ENCODE results near the gene HSPD1. TPM values are rescaled to one million over a fixed set of nuclear protein-coding genes. Genes with fewer than 3 reads are reported as not detected.

HSPD1 gene
- total and polyA plus RNA-seq, 2 of the 13 experiments (the other 11 are each of a cell fraction or from before 2014, with no cell fraction given), result 685 to 2,610 TPM

DNA sequence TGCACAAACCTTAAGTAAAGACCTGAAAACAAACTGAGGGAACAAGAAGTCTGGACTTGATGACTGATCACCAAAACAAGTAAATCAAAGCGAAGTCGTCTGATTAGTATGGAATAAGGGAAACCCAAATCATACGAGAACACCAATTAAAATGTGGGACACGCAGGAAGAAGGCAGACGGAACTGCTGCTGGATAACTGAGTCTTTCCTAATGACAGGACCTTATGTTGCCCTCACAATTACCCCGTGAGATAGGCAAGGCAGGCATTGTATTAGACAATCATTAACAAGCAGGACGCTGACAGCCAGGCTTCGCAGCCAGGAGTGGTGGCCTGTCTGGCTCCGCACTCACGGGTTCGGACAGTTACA lies 46.9 kb downstream of the HSPD1 start (continued):
- no peak for TF ChIP-seq ZIK1 (CRISPR knock-in tag; IDR thresholded peaks at IDR 0.05; ENCODE audit: borderline replicate concordance, low read depth)
- TF ChIP-seq, protein P1, sequence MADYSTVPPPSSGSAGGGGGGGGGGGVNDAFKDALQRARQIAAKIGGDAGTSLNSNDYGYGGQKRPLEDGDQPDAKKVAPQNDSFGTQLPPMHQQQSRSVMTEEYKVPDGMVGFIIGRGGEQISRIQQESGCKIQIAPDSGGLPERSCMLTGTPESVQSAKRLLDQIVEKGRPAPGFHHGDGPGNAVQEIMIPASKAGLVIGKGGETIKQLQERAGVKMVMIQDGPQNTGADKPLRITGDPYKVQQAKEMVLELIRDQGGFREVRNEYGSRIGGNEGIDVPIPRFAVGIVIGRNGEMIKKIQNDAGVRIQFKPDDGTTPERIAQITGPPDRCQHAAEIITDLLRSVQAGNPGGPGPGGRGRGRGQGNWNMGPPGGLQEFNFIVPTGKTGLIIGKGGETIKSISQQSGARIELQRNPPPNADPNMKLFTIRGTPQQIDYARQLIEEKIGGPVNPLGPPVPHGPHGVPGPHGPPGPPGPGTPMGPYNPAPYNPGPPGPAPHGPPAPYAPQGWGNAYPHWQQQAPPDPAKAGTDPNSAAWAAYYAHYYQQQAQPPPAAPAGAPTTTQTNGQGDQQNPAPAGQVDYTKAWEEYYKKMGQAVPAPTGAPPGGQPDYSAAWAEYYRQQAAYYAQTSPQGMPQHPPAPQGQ (CRISPR knock-in tag; IDR thresholded peaks at IDR 0.05; ENCODE audit: borderline replicate concordance), result no peak
- TF ChIP-seq DRAP1 (CRISPR knock-in tag; IDR thresholded peaks at IDR 0.05), result peak; percentile 68; the same call in 1 of the 2 replicates
- TF ChIP-seq KDM4B (CRISPR knock-in tag; IDR thresholded peaks at IDR 0.05), result peak; percentile 56; the same call in 1 of the 2 replicates
- TF ChIP-seq ZBTB21 (CRISPR knock-in tag; IDR thresholded peaks at IDR 0.05), result no peak
- TF ChIP-seq, protein P2, sequence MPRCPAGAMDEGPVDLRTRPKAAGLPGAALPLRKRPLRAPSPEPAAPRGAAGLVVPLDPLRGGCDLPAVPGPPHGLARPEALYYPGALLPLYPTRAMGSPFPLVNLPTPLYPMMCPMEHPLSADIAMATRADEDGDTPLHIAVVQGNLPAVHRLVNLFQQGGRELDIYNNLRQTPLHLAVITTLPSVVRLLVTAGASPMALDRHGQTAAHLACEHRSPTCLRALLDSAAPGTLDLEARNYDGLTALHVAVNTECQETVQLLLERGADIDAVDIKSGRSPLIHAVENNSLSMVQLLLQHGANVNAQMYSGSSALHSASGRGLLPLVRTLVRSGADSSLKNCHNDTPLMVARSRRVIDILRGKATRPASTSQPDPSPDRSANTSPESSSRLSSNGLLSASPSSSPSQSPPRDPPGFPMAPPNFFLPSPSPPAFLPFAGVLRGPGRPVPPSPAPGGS (CRISPR knock-in tag; IDR thresholded peaks at IDR 0.05), result no peak
- TF ChIP-seq ZNF549 (CRISPR knock-in tag; IDR thresholded peaks at IDR 0.05), result no peak
- TF ChIP-seq ZBTB4 (CRISPR knock-in tag; IDR thresholded peaks at IDR 0.05; ENCODE audit: borderline replicate concordance), result no peak
- TF ChIP-seq FOXP1 (IDR thresholded peaks at IDR 0.05), result no peak
- TF ChIP-seq FOXP1 (CRISPR knock-in tag; IDR thresholded peaks at IDR 0.05), result 0 out of 2 replicates have a peak, but pooled peaks have one; percentile 5
- peak; percentile 62; the same call in 1 of the 2 replicates for TF ChIP-seq TBX3 (IDR thresholded peaks at IDR 0.05; ENCODE audit: borderline replicate concordance)
- peak; percentile 89; the same call in 1 of the 2 replicates for TF ChIP-seq GTF3A (CRISPR knock-in tag; conservative IDR thresholded peaks at IDR 0.05)
- TF ChIP-seq RAD21 (CRISPR knock-in tag; IDR thresholded peaks at IDR 0.05), result 0 out of 2 replicates have a peak, but pooled peaks have one; percentile 17
- peak; percentile 33; the same call in 1 of the 2 replicates for TF ChIP-seq ZNF121 (CRISPR knock-in tag; IDR thresholded peaks at IDR 0.05)
- TF ChIP-seq ZBTB34 (CRISPR knock-in tag; IDR thresholded peaks at IDR 0.05), result peak; percentile 79; the same call in 1 of the 2 replicates
- TF ChIP-seq, protein P3, sequence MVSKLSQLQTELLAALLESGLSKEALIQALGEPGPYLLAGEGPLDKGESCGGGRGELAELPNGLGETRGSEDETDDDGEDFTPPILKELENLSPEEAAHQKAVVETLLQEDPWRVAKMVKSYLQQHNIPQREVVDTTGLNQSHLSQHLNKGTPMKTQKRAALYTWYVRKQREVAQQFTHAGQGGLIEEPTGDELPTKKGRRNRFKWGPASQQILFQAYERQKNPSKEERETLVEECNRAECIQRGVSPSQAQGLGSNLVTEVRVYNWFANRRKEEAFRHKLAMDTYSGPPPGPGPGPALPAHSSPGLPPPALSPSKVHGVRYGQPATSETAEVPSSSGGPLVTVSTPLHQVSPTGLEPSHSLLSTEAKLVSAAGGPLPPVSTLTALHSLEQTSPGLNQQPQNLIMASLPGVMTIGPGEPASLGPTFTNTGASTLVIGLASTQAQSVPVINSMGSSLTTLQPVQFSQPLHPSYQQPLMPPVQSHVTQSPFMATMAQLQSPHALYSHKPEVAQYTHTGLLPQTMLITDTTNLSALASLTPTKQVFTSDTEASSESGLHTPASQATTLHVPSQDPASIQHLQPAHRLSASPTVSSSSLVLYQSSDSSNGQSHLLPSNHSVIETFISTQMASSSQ (IDR thresholded peaks at IDR 0.05; ENCODE audit: low read depth), result peak; percentile 95
- TF ChIP-seq, protein P3 (CRISPR knock-in tag; IDR thresholded peaks at IDR 0.05; ENCODE audit: borderline replicate concordance), result peak; percentile 98
- no peak for TF ChIP-seq TAF1 (CRISPR knock-in tag; IDR thresholded peaks at IDR 0.05)
